Measurements from ENCODE around the gene NR2C2AP.
A peak's percentile ranks its signal among the peaks of the same experiment; 100 is the strongest.
"Not testable (repeated sequence)": the region's sequence is repeated elsewhere in the genome, so short reads cannot be mapped to it uniquely, and the experiment has no call there.

Gene NR2C2AP

GRCh38 chr19:19181488-19181998 is 21.7 kb downstream of the NR2C2AP start:
- no peak for DNase-seq (ENCODE audit: low spot score)

DNA sequence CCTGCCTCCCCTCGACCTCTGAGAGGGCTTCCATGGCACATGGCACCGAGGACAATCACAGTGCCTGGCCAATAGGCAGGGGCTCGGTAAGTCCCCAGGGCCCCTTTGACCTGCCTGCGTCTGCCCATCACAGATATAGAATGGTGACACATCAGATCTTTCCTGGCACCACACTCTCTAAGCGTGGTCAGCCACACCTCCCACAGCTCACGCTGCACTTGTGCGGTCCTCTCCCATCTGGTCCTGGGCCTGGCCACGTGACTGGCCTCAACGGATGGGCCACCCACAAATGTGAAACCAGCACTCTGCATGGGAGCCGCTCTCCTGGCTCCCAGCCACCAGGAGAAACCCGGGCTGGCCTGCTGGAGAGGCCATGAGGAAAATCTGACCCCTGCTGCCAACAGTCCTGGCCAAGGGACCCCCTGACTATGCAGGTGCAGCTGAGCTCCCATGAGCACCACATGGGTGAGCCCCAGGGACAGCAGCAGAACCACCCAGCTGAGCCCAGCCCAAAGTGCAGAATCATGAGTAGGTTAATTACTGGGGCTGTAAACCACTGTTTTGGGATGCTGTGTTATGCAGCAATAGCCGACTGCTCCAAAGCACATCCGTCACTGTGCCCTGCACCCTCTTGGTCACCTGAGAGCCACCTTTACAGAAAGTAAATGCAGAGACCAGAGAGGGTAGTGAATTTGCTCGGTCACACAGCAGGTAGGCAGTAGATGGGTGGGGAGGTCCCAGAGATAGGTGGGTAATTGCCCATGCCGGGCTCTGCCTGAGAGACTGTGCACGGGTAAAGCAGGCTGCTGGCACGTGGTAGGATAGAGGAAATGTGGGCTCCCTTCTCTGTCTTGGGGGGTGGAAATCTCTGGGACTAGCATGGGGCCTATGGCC is 23.4 kb downstream of the NR2C2AP start:
- DNase-seq (ENCODE audit: low spot score) = peak; percentile 17

DNA sequence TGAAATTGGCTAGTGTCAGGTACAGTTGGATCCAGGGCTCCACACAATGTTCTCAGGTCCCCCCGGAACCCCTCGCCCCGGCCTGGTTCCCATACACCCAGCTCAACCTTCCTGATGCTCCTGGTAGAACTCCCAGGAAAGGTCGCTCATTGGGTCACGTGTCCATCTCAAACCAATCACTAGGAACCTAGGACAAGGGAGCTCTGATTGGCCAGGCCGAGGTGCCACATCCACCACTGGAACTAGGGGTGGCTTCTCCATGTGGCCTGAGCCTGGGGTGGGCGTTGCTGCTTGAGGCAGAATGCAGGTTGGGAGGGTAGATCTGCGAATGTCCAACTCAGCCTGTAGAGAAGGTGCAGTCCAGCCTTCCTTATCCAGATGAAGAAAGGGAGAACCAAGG is 26.3 kb downstream of the NR2C2AP start:
- DNase-seq (ENCODE audit: low spot score) = no peak

- not testable (repeated sequence) for DNase-seq (ENCODE audit: low spot score)
These were observed 30.0 kb downstream of the NR2C2AP start for GRCh38 chr19:19173243-19173642.

DNA sequence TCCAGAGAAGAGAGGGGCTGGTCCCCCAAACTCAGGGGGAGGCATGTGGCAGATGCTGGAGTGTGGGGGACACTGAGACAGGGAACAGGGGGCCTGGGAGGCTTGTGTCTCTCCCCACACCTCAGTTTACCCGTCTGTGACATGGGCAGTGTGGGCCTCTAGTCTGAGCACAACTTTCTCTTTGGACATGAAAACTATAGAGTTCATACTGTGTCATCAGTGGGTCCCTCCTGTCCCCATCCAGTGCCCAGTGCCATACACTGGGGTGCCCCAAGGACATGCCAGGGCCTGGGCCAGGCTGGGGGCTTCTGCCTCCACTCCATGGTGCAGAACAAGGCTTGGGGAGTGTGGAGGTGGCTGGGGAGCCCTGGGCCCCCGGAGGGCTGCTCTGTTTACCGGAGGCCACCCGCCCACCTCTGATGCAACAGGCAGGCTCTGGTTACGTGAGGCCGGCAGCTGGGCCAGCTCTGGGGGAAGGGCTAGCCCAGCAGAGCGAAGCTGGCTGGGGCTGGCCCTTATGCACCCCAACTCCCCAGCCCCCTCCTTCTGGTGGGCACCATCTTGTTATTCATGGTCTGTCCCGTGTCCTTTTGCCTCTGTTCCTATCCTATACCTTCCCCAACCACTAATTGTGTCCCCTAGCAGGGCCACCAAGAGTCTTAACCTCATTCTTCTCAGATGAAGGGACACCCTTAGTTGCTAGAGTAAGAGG is 31.2 kb downstream of the NR2C2AP start:
- no peak for DNase-seq (ENCODE audit: low spot score)

- no peak for DNase-seq (ENCODE audit: low spot score)
These were observed 32.1 kb downstream of the NR2C2AP start for GRCh38 chr19:19170873-19171672.

DNA sequence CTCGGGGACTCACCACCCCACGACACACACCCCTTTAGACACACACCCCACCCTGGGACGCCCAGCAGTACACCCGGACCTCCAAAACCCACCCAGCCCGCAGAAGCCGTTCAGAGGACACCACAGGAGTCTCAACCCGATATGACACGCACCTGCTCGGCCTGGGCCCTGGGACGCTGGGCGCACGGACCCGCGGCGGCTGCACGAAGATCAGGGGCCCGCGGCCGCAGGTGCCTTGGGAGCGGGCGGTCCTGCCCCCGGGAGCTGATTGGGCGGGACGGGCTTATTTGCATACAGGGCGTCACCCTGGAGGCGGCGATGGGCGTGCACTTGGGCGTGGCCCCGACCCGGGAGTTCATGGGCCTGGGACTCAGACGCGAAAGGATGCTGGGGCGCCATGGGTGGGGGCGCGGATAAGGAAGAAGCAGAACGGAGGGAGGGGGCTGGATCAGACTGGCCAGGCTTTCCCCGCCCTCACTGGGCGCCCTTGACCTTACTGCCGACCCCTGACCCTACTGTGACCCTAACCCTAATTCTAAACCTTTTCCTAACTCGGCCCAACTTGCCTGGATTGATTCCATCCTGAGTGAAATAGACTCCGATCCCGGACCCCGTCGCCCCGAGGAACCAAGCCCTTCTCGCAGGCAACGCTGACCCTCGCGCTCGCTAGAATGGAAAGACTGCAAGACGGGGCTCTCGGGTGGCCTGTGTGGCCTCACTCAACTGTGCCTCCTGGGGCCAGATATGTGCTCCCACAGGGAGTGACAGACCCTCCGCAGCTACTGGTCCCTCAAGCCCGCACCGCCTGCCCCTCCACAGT is 33.0 kb downstream of the NR2C2AP start, which contains the start of gene MEF2B:
Gene MEF2B, minus strand, starts transcription at position 211 of the 820 bp plus-strand sequence. CDS start 19,528 bp downstream, outside the sequence.
- DNase-seq (ENCODE audit: low spot score) = peak; percentile 66

DNA sequence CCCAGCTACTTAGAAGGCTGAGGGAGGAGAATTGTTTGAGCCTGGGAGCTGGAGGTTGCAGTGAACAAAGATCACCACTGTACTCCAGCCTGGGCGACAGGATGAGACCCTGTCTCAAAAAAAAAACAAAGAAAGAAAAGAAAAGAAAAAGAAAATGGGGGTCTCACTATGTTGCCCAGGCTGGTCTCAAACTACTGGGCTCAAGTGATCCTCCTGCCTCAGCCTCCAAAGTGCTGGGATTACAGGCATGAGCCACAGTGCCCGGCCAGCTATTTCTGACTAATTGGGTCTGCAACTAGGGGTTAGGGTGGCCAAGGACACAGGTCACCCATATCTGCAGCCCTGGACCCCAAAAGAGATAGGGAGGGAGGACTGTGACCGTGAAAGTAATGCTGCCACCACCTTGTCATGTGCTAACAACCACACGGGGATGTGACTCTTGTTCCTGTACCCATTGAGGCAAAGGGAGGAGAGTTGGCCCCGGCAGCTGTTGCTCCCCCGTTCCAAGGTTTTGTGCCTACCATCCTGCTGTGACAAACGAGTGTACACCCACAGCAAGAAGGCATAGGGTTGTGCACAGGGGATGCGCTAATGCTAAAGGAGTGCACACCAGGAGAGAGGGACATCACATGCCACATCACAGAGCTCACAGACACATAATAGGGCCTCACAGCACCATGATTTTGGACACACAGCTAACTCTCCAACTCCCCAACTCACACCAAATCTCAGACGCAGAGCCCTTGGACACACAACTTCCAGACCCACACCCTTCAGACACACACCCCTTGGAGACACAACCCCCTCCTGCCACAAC is 33.8 kb downstream of the NR2C2AP start:
- no peak for DNase-seq (ENCODE audit: low spot score)

- no peak for DNase-seq (ENCODE audit: low spot score)
These were observed 35.6 kb downstream of the NR2C2AP start for GRCh38 chr19:19167612-19168011.

DNA sequence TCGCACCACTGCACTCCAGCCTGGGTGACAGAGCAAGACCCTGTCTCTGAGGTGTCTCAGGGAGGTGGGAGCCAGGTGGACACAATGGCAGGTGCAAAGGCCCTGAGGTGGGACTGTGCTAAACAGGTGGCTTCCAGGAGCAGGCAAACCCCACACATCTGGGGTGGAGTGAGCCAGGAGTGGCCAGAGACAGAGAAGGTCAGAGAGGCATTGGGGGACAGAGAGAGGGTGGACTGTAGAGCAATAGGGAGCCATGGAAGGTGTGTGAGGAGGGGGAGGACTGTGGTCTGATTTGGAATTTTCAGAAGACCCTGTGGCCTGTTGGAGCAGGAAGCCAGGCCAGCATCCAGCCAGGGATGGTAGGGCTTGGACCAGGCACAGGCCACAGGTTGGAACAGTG is 37.8 kb downstream of the NR2C2AP start:
- DNase-seq (ENCODE audit: low spot score) = no peak

GRCh38 chr19:19162495-19162894 is 40.7 kb downstream of the NR2C2AP start:
- DNase-seq (ENCODE audit: low spot score) = no peak

- no peak for DNase-seq (ENCODE audit: low spot score)
These were observed 42.7 kb downstream of the NR2C2AP start for GRCh38 chr19:19160461-19161035.

DNA sequence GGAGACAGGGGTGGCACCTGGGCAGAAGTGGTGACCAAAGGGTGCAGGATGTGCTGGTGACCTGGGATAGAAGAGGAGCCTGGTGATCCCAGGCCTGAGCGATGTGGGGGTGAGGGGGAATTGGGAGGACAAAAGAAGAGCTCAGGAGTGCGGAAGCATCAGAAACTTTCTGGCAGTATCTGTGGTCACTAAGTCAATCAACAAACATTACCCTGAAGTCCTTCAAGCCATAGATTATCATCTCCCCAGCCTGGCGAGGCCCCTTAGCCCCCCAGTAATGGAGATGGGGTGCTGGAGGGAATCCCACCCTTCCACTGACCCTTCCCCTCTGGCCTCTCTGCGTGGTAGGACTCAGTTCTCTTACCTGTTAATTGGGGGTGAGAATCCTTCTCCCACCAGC is 43.7 kb downstream of the NR2C2AP start:
- DNase-seq (ENCODE audit: low spot score) = no peak

- no peak for DNase-seq (ENCODE audit: low spot score)
These were observed 45.4 kb downstream of the NR2C2AP start for GRCh38 chr19:19157808-19158207.

- DNase-seq (ENCODE audit: low spot score) = no peak
These were observed 47.6 kb downstream of the NR2C2AP start for GRCh38 chr19:19155495-19156219.

DNA sequence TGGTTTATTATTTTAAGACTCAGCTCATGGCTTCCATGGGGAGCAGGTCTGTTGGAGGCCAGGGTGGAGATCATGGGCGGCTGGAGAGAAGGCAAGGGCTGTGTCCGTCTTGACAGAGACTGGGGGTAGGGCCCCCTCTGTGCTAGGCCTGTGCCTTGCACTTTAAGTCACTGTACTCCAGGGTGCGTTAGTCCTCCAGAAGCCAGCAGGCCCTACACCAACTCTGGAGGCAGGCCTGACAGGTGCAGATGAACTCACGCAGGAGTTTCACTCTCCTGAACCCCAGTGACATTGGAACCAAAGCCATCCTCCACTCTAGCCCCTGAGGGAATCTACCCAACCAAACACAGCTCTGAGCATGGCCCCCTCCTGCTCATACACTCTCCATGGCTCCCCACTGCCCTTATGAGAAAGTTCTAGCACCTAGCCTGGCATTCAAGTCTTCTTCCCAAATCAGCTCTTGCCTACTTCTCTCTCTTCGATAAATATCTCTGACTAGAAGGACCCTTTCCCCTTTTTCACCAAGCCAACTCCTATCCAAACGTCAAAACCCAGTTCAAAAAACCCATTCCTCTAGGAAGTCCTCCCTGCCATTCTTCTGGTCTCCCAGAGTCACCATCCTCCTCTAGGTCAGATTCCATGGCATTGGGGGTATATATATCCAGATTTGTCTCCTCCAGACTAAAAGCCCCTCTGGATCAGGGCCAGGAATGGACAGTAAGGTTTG is 48.3 kb downstream of the NR2C2AP start:
- no peak for DNase-seq (ENCODE audit: low spot score)

GRCh38 chr19:19152668-19153384 is 50.4 kb downstream of the NR2C2AP start:
- DNase-seq (ENCODE audit: low spot score) = no peak

- no peak for DNase-seq (ENCODE audit: low spot score)
These were observed 51.8 kb downstream of the NR2C2AP start for GRCh38 chr19:19151418-19151817.

Measured in hematopoietic multipotent progenitor cell treated with erythropoietin and hydrocortisone succinate and interleukin-3 and kit ligand, for 17 days (in vitro differentiated cells).